Panc1 (cell line): Measurements from ENCODE around the gene GRHL3. TPM values are rescaled to one million over a fixed set of nuclear protein-coding genes. Genes with fewer than 3 reads are reported as not detected.

Source experiments
- total RNA-seq: library from RNA; stranded (reverse); gene quantifications from one replicate; pipeline ENCODE4 v1.2.1, GENCODE V29; 2021; ENCODE audit not compliant: unreplicated experiment

The GRHL3 gene
- total RNA-seq, 1 experiment from 2014 or later: 16.7 TPM

Other genes with a start within 250 kb of the GRHL3 start
- gene MYOM3, start 207.2 kb upstream of the GRHL3 start, total RNA-seq: 0.05 TPM
- 1.1 TPM for gene IL22RA1, start 176.2 kb upstream of the GRHL3 start, total RNA-seq
- 1.0 TPM for gene IFNLR1, start 132.1 kb upstream of the GRHL3 start, total RNA-seq
- 9.9 TPM for gene STPG1, start 94.4 kb downstream of the GRHL3 start, total RNA-seq
- 13.6 TPM for gene NIPAL3, start 96.4 kb downstream of the GRHL3 start, total RNA-seq
- gene RCAN3, start 183.5 kb downstream of the GRHL3 start, total RNA-seq: 17.5 TPM
- gene NCMAP, start 236.7 kb downstream of the GRHL3 start, total RNA-seq: 0.33 TPM